Activated CD8-positive, alpha-beta memory T cell treated with anti-CD3 and anti-CD28 coated beads, Interleukin-2, amount 50 U/mL, for 1 hour (primary cell): ENCODE results near the gene MIOS.
A peak's percentile ranks its signal among the peaks of the same experiment; 100 is the strongest.

Experiments used
- DNase-seq: peaks from one replicate; pipeline ENCODE4 v3.0.0-alpha.2; 2020; ENCODE audit errors: extremely low read depth

Gene MIOS

DNA sequence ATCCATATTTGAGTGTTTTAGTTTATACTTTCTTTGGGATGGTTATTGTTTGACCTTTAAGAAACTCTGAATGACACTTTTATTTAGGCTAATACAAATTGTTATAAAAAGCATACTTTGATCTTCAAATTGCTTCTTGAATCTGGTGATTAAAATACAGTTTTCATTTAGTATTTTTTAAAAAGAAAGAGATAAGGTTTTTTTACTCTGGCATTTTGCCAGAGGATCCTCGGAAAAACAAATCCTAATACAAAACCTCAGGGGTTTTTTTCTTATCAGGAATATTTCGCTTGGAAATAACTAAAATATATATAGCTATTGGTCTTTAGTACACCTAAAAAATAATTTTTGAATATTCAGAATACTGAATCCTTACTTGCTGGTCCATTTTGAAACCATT is 17.0 kb downstream of the MIOS start:
- no peak for DNase-seq

DNA sequence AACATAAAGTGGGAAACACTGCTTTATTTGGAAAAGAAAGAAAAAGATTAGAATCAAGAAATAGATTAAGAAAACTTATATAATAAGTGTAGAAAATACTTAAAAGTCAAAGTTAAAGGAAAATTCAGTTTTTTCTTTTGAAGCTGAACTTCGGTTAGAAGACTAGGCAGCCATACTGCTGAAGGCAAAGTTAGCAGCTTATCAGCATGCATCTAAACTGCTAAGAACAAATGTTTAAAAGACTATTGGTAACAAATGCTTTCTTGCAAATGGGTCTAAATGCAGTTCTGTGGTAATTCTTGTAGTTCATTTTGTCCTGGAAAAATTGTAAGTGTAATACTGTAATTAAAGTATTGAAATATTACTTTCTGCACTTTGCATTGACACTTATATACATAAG is 18.0 kb downstream of the MIOS start:
- no peak for DNase-seq

DNA sequence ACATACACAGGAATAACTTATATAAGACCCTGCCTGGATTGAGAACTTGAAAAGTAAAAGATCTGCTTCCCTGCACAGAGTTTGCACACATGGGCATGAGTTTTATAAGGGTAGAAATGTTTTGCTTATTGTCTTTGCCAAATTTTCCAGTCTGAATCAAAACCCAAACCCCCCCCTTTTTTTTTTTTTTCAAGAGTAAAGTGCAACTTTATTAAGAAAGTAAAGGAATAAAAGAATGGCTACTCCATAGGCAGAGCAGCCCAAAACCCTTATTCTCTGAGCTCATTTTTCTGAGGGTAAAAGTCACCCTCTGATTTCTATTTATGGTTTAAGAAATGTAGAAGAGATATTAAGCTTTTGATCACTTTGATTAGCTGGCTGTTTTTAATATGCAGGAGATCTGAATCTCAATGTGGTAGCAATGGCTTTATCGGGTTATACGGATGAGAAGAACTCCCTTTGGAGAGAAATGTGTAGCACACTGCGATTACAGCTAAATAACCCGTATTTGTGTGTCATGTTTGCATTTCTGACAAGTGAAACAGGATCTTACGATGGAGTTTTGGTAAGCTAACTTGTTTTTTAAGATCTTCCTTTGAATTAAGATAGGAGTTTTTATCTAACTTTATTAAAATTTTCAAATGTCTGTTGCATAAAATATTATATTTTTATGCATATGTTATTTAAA is 18.7 kb downstream of the MIOS start:
- DNase-seq = no peak

DNA sequence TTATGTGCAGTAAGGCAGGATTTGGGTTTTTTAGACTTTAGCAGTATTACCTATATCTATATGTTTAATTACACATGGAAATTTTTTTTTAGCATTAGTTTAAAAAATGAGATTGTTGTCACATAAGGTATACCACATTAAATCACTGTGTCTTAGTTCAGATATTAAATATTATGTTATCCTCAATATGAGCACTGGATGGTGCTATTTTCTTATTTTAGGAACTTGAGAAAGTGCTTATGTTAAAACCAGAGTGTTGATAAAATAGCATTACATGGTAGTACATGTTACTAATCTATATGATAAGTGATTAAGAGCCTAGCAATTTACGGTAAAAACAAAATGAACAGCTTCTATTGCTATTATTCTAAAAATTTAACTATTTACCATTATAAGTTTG is 28.8 kb downstream of the MIOS start:
- no peak for DNase-seq

DNA sequence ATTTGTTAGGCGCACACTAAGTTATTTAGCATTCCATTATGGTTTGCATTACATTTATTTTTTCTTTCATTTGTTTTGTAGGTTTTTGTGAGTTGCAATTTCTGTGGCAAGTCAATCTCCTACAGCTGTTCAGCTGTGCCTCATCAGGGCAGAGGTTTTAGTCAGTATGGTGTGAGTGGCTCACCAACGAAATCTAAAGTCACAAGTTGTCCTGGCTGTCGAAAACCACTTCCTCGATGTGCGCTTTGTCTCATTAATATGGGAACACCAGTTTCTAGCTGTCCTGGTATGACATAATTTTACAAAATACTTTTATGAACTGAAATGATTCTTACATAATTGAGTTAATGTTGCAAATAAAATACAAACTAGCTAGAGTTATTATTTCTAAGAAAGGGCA is 29.5 kb downstream of the MIOS start:
- no peak for DNase-seq

DNA sequence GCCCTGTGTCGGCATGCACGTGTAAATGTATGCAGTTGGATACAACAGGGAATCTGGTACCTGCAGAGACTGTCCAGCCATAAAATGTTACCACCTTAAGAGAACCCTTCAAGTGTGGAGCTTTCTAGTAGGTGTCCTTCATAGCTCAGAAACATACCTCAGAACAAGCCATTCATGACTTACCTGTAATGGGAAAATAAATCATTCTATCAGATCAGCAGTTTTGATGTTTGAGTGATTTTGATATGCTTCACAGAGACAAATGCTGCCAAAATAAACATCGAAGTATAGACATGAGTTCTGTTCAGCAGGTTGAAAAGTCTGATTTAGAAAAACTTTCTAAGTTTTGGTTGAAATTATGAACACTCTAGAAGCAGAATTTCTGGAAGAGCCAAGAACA is 40.3 kb downstream of the MIOS start:
- DNase-seq = no peak

DNA sequence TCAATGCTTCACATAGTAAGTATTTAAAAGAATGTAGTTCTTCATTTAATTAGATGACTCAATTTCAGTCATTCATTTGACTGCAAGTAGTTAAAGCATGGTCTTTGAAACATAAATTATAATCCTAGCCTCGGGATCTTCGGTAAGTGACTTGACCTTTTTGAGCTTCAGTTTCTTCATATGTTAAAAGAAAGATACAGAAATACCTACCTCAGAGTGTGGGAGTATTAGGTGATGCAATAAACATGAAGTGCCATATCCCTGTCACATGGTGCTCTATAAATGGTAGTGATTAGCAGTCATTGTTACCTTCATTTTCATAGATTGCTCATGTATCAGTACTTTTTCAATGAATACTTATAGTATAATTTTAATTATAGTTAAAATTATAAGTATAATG is 42.6 kb downstream of the MIOS start:
- DNase-seq = no peak

DNA sequence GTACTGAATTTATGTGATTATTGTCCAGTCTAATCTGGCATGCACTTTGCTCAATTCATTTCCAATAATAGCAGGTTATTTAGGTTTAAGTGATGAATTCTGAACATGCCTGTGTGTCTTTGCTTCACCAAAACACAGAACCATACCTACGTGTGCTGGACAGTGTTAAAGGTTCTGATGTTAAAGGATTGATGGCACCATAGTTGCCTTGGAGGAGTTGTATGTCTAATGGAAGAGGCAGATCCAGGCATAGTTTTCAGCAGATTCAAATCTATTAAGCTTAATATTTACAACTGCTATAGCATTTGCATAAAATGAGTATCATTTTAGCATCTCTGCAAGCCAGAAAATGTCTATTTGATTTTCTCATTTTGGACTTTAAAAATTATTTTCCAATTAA is 45.8 kb downstream of the MIOS start:
- no peak for DNase-seq

DNA sequence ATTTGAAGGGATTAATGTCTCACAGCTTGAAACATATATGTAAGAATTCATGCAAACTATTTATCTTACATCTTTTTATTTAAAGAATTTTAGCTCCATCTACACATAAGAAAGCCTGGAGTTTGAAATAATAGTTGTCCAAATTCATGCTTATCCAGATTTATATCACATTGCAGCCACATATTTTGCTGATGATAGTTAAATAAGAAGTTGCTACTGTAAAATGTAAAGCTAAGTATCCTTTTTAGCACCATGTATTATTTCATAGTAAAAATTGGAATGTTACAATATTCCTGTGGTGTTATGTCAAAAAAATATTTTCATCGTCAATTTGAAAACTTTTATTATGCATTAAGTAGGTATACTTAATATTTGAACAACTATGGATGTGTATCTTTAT is 46.5 kb downstream of the MIOS start:
- DNase-seq = no peak

DNA sequence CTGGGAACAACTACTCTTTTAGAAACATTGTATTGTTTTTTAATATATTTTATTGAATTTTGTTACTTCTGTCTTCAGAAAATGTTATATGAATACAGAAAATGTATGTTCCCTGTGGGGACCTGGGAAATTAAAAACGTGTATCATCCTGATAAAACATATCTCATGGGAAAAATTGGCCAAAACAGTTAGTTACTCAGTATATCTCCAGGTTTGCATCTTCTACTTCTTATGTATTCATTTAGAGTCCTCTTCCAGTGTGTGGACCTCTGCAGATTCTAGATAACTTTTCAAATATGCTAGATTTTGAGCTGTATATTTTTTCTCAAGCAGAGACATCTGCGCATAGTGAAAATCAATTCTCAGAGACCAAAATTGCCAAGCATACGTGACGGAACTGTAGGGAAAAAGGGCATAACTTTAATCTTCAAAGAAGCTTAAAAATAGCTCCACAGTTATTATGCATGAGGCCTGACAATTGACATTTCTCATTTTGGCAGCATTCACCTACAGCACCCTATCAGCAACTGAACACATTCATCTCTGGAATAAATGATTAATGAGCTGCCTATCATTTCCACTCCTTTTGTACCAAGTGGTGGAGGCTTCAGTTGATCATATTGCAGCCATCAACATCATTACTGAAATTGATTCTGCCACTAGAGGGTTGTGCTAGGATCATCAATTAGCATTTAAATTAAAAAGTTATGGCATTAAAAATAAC is 47.5 kb downstream of the MIOS start:
- no peak for DNase-seq

DNA sequence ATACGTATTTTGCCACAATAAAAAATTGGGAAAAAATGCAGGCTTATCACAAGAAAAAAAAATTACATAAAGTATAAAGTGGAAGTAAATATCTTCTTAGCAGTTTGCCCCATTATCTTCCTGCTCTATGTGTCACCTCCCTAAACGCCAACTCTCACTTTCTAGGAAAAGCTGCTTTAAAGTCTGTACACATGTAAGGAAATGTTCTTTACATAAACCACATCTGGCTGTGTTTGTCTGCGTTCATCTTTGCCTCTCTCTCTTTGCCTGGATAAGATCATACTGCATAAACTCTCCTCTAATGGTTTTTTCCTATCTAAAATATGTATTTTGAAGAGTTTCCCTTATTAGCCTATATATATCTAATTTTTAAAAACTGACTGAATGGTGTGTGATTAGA is 50.9 kb downstream of the MIOS start:
- no peak for DNase-seq

DNA sequence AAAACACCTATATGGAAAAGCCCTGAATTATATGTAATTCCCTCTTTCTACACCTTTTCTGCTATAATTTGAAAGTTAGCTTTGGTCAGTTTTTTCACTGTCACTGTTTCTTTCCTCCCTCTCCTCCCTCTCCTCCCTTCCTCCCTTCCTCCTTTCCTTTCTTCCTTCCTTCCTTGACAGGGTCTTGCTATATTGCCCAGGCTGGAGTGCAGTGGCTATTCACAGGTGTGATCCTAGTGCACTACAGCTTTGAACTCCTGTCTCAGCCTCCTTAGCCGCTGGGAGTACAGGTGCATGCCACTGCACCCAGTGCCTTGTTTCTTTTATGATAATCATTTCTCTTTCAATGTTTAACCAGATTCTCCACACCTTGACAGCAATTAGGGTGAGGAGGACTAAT is 51.7 kb downstream of the MIOS start:
- DNase-seq = no peak

DNA sequence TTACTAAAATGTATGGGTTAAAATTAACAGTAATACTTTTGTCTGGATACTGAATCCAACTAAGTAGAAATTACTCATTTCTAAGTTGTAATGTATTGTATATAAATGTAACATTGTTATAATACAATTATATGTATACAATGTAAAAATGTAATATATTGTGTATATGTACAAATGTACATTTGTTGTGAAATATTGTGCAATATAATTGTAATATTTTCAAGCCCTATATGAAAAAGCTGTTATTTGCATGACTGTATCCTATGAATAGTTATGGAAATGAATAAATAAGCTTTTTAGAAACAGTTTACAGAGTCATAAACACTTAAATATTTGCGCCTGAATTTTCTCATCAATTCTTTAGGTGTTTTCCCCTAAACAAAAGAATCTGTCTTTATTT is 53.6 kb downstream of the MIOS start:
- no peak for DNase-seq

DNA sequence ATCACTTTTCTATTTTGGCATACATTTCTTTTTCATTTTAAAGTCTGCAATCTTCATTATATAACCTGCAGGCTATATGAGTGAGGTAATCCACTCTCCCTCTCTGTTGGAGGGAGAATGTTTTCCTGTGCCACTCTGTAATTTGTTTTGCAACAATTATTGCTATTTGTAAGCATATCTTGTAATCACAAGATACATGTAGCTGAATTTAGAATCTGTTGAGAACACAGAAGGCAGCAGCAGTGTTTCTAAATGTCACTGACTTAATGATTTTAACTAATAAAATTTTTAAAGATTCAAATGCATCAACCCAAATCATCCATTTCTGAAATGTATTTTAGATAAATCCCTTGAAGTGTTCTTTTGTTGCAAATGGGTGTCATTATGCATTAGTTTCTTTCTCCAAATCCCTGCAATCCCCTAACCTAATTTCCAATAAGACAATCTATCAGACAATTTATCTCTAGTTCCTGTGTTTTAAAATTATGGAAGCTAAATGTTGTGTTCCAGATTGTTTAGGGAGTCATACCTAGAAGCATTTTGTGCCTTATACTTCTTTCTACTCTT is 54.0 kb downstream of the MIOS start:
- DNase-seq = no peak

DNA sequence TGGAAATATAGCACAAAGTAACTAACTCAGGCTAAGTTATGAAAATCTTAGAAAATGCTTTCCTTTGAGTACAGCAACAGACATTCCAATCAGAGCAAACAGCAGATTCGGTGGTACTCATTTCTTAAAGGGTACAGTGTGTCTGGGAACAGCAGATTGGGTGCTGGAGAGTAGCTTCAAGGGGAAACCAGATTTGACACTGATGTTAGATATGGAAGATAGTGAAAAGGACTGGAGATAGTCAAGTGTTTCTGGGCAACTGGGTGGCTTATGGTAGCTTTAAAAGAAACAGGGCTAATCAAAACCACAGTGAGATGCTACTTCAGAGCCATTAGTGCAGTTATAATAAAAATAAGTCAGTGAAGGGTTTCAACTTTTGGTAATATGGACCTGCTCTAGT is 61.8 kb downstream of the MIOS start:
- DNase-seq = no peak

DNA sequence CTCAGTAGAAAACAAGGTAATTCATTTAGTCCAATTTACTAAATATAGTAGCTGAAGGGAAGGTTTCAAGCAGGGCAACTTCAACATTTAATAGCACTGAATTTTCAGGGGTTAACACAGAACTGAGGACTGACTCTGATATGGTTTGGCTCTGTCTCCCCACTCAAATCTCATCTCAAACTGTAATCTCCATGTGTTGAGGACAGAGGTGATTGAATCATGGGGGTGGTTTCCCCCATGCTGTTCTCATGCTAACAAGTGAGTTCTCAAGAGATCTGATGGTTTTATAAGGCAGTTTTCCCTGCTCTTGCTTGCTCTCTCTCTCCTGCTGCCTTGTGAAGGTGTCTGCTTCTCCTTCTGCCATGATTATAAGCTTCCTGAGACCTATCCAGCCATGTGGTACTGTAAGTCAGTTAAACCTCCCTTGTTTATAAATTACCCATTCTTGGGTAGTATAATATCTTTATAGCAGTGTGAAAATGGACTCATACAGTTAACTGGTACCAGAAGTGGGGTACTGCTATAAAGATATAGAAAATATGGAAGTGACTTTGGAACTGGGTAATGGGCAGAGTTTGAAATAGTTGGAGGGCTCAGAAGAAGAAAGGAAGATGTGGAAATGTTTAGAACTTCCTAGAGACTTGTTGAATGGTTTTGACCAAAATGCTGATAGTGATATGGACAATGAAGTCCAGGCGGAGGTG is 64.1 kb downstream of the MIOS start:
- no peak for DNase-seq

DNA sequence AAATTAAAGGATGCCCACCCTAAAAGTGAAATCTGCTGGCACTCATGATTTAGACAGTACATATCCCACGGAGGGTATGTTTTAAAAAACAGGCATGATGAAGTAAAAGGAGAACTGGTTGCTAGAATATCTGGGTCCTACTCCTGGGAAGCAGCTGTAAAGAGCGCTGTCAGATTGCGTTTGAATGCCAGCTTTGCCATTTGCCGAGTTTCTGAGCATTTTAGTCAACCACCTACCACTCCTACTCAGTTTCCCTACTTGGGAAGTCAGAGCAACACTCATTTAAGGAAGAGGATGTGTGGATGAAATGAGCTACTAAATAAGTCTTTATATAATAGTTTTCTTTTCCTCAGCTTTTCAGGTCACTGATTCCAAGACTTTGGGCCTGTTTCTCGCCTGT is 72.7 kb downstream of the MIOS start:
- DNase-seq = no peak

DNA sequence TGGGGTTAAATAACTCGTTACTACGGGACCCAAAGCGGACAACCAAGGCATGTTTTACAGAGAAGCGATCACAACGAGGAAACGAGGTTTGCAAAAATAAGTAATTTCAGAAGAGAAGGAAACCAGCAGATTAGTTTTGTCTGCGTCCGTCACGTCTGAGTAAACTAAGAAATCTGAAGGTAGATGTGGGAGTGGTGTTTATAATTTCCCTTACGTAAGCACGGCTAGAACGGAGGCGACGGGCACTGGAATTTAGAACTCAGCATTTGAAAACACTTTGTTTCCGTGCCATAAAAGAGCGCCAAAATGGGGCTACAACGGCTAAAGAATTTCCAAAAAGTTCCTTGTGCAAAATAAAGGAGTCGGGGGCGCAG is 73.2 kb downstream of the MIOS start:
- DNase-seq = peak; percentile 53

DNA sequence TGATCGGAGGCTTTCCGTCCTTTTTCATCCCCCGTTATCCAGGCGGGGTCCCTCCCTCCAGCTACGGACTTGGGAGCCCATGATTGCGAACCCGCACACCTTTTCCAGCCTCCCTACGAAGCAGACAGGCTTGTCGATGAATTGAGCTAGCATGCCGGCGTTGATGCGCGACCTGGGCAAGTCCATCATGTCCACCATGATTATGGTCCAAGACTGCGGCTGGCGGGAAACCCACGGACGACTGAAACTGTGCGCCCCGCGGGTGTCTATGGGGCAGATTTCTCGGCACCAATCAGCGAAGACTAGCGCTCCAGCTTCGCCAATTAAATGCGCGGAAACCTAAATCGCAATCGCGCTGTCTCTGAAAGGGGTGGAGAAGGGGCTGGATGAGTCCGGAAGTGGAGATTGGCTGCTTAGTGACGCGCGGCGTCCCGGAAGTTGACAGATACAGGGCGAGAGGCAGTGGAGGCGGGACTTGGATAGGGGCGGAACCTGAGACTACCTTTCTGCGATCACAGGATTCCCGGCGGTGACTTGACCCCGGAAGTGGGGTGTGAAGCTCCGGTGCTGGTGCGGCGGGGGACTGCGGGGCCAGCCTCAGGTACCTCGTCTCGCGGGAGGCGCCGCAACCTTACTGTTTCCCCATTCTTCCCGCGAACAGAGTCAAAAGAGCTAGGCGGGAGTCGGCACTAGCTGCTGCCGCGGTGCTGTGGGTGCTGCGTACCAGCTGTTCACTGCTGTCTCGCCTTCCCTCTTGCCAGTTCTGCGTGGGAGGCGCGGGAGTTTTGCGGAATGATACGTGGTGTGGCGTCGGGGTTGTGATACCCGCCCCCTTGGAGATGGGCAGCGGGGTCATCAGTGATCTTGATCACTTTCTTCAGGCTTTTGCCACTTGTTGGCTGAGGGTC is 73.8 kb downstream of the MIOS start, which contains the start of gene UMAD1:
TSS of gene UMAD1 (plus strand) at position 532 of the 908 bp plus-strand sequence. CDS start 32,620 bp downstream, outside the sequence.
- DNase-seq = peak; percentile 98

DNA sequence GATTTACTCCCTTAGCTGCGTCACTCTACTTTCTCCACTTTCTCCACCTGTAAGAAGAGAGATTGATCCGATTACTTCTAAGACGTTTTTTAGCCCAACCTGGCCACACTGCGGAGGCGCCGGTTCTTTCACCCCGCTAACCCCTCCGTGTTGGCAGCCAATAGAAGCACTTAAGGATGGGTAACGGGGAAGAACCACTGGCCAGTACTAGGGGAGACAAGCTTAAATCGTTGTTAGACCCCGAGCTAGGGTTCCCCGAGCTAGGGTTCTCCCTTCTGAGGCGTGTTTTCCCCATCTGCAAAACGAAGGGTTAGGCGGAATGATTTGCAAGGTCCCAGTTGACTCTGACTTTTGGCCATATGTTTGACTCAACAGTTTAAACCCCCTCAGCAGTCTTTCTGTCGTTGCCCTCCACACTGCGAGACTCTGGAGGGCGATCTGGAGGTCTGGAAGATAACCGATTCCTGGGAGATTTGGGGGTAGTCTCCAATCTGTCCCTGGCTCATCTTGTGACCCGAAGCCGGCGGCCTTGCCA is 74.5 kb downstream of the MIOS start:
- DNase-seq = peak; percentile 22

DNA sequence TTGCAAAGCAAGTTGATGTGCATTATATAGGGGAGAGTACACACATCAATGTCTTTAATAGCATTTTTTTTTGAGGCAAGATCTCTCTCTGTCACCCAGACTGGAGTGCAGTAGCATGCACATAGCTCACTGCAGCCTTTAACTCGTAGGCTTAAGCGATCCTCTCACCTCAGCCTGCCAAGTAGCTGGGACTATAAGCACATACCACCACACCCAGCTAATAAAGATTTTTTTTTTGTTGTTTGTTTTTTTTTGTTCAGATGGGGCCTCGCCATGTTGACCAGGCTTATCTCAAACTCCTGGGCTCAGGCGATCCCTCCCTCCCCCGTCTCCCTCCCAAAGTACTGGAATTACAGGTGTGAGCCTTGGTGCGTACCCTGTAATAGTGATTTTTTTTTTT is 75.4 kb downstream of the MIOS start:
- DNase-seq = no peak
